Measurements from ENCODE around the gene TBC1D10A.
A peak's percentile ranks its signal among the peaks of the same experiment; 100 is the strongest.

Gene TBC1D10A

DNA sequence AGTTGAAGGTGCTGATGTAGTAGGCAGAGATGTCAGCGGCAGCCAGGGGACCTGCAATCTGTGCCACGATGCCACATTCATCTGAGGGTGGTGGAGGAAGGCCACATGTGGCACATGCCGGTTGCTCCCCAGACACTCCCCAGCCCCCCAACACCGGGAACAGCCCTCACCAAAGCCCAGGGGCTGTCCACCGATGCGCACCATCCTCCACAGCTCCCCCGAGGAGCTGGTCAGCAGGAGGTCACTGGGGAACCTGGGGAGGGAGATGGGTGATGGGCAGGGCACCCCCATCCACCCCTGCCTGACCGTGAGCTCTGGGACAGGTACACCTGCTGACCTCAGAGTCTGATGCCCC lies 40.9 kb downstream of the TBC1D10A start:
- DNase-seq (ENCODE audit: low read depth in 2 of 2) = no peak

DNA sequence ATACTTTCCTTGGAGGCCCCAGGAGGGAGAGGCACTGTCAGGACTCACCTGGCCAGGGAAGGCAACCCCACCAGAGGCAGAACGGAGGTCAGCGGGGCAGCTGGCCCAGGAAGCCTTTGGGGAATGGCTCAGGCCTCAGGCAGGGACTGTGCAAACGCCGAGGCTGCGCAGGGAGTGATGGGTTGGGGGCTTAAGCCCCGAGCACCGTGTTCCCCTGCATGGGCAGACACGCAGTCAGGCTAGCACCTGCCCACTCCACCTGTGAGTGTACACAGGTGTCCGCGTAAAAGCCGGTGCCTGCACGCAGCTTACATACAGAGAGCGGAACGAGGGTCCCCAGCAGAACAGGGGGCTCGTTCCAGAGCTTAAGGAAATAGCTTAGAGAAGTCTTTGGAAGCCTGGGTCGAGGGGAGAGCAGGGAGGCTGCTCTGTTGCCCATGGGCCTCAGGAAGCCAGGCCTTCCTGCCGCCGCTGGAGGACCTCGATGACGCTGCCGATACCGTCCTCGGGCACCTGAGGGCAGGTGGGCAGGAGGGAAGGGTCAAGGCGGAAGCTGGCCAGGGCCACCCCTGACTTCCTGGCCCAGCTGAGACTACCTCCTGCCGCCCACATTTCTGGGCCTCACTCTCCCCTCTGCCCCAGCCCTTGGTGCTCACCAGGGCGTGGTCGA lies 41.4 kb downstream of the TBC1D10A start:
- no peak for DNase-seq (ENCODE audit: low read depth in 2 of 2)

DNA sequence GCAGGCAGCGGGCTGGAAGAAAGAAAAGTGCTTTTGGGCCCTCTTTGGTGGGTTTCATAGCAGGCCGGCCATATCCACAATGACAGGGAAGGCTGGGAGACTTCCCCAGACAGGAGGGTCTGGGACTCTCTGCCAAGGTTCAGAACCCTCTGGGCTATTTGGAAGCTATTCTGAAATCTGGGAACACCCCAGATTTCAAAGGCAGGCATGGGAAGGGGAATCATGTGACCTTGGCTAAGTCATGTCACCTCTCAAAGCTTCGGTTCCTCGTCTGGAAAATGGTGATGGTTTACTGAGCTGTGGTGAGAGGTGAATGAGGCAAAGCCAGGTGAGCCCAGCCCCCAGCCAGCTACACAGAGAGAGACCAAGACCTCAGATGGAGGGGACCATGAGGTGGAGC lies 42.1 kb downstream of the TBC1D10A start:
- DNase-seq (ENCODE audit: low read depth in 2 of 2) = no peak

- DNase-seq (ENCODE audit: low read depth in 2 of 2) = no peak
Measured at GRCh38 chr22:30284172-30284571, 42.6 kb downstream of the TBC1D10A start.

GRCh38 chr22:30283342-30283741 lies 43.4 kb downstream of the TBC1D10A start:
- no peak for DNase-seq (ENCODE audit: low read depth in 2 of 2)

GRCh38 chr22:30282616-30283046 lies 44.1 kb downstream of the TBC1D10A start:
- DNase-seq (ENCODE audit: low read depth in 2 of 2) = no peak

GRCh38 chr22:30280505-30280904 lies 46.2 kb downstream of the TBC1D10A start:
- DNase-seq (ENCODE audit: low read depth in 2 of 2) = no peak

DNA sequence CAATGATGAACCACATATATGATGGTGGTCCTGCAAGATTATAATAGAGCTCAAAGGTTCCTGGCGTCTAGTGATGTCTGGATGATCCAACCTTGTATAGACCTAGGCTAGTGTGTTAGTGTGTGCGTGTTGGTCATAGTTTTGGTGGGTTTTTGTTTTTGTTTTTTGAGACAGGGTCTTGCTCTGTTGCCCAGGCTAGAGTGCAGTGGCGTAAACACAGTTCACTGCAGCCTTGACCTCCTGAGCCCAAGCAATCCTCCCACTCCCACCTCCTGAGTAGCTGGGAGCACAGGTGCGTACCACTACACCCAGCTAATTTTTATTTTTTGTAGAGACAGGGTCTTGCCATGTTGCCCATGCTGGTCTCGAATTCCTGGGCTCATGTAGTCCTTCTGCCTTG lies 46.8 kb downstream of the TBC1D10A start:
- no peak for DNase-seq (ENCODE audit: low read depth in 2 of 2)

DNA sequence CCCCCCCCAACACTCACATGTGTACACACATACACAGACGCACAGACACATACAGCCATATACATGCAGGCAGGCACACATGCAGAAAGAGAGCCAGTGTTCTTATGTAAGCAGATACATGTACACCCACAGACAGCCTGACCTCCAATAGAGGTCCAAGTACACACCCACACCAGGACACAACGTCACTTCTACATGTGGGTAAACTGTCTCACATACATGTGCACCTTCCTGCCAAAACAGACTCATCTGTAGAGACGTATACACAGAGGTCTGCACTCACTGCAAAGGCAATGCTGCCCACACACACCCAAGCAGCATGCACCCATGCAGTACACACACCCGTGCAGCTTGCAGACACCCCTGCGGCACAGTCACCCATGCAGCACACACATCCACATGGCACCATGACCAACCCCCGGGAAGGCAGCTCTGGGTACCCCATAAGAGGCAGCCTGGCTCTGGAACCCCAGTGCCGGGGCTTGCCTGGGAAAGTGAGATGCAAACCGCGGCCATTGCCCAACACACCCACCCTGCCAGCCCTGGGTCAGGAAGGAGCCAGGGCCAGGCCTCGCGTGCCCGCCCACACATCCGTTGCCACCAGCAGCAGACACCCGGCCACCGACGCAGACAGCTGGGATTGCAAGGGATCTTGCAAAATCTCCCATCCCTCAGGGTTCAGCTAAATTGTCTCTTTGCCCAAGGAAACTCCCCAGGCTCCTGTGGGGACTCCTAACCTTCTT lies 47.5 kb downstream of the TBC1D10A start:
- DNase-seq (ENCODE audit: low read depth in 2 of 2) = no peak

DNA sequence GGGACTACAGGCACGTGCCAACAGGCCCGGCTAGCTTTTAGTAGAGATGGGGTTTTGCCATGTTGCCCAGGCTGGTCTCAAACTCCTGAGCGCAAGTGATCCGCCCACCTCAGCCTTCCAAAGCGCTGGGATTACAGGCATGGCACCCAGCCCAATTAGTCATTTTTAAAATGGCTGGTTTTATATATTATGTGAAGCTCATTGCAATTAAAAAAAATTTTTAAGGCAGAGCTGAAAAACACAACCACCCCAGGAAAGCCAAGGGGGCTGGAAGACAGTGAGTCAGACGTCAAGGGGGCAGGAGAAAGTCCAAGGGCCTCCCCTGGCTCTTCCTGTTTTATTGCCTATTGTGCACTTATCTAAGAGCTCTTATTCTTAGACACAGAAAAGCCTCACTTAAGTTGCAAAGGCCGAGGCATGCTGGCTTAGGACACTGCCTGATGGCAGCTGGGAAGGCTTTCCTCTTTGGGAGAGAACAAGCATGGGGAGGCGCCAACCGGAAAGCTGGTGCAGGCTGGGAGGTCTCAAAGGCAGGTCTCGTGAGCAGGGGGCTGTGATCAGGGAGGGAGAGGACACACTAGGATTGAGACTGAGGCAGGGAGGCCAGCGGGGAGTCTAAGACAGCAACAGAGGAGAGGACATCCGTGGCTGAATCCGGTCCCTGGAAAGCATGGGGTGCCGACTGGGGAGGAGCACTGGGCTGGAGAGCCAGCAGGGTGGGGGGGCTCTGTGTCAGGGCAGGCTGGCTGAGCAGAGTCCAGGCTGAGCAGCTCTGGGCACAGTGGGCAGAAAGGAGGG lies 49.0 kb downstream of the TBC1D10A start:
- DNase-seq (ENCODE audit: low read depth in 2 of 2) = no peak

DNA sequence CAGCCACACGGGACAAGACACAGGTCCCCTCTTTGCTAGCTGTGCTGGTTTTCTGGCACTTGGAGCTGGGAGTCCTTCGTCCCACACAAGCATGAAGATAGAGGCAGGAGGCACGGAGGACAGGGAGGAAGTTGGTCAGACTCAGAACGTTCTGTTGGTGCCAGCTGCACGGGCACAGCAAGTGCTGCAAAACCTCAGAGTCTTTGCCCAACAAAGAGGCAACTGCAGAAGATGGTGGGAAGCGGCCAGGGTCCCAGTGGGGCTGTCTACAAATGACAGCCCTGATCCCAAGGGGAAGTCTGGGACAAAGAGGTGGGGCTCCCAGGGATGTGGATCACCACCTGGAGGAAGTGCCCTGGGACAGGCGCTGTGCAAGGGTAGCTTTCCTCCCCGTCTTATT lies 50.7 kb downstream of the TBC1D10A start:
- DNase-seq (ENCODE audit: low read depth in 2 of 2) = no peak

DNA sequence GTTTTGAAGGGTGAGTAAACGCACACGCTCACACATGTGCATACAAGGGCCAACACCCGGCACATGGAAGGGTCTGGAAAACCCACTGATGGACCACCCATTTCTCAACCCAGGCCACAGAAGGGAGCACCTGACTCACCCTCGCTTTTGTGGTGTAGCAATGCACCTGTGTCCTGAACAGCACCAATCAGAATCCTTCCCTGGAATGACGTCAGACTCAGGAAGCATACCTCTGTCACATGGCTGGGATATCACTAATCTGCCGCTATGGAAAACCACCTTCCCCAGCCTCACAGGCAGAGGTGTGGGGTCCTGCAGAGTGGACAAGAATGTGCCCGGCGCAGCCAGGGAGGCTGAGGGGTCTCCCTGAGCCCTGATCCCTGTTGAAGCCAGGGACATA lies 51.1 kb downstream of the TBC1D10A start:
- DNase-seq (ENCODE audit: low read depth in 2 of 2) = no peak

DNA sequence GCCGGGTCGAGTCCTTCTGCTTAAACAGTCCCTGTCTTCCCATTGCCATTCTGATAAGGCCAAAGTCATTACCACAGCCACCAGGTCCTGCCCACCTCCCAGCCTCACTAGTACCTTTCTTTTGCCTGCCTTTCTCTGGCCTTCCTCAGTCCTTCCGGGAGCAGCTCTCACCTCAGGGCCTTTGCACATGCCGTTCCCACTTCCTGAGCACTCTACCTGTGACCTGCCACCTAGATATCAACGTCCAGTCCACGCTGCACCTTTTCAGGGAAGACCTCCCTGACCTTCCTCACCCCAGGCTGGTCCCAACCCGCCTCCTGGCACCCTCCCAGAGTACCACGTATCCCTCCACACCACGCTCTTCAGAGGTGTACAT lies 52.3 kb downstream of the TBC1D10A start:
- no peak for DNase-seq (ENCODE audit: low read depth in 2 of 2)

DNA sequence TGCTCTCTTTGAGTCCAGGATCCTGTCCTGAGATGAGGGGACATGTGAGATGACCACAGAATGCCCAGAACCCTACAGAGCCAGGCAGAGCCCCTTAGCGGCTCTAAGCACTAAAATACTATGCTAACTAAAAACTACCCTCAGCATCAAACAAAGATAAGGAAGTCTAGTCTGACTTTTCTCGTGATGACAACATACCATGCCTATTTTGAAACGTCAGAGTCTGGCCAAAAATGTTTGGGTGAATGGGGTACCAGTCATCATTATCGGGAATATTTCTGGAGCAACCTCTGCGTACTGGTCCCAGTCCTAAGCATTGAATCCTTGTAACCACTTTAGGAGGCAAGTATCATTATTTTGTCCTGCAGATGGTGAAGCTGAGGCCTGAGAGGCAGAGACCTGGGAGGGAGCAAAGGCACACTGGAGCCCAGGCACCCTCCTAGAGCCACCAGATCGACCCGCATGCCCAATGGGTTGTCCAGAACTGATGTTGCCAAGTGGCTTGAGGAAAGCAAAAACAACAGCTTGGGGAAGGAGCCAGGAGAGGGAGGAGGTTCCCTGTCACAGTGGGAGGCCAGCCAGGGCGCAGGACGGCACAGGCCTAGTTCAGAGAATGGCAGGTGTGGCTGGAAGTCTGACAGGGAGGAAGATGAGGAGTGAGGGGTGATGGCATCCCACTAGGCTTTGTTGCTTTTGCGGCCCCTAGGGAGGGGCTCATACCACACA lies 52.9 kb downstream of the TBC1D10A start:
- DNase-seq (ENCODE audit: low read depth in 2 of 2) = no peak

DNA sequence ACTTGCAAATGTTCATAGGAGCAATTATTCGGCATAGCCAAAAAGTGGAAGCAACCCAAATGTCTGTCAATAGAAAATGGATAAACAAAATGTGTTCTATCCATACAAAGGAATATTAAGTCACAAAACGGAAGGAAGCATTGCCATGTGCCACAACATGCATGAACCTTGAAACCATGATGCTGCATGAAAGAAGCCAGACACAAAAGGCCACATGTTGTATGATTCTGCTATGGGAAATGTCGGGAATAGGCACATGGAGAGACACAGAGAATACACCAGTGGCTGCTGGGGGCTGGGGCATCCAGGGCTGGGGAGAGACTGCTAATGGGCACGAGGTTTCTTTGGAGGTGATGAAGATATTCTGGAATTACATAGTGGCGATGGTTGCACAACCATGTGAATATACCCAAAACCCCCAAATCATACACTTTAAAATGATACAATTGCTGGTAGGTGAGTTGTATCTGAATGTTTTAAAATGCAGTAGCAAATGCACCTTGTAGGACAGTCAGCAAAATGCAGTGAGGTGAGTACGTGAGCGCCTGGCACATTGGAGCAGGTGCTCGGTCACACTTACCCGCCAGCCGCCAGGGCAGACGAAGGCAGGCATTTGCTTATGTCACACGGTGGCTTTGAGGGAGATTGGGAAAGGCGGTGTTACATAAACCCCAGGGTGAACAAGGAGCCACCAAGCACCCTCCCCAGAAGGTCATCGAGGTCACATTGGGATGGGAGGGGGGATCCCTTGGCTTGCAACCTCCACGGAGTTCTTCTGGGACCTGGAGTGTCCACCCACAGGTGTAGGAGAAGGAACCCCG lies 53.8 kb downstream of the TBC1D10A start:
- no peak for DNase-seq (ENCODE audit: low read depth in 2 of 2)

DNA sequence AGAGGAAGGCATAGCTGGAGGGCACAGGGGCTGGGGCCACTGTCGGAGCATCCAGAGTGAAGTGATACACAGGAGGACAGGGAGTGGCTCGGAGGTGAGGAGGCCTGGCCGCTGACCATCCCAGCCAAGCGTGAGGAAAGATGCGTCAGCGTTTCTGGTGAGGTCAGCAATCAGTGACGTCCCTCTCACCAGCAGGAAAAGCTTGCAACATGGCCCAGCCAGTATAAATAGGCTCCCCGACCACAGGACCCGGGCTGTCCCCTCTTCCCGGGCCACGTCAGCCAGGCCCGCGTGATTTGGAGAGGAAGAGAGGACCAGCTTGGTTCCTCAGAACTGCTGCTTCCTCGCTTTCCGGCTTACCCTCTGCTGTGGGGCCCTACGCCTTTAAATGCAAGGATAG lies 55.9 kb downstream of the TBC1D10A start:
- no peak for DNase-seq (ENCODE audit: low read depth in 2 of 2)

DNA sequence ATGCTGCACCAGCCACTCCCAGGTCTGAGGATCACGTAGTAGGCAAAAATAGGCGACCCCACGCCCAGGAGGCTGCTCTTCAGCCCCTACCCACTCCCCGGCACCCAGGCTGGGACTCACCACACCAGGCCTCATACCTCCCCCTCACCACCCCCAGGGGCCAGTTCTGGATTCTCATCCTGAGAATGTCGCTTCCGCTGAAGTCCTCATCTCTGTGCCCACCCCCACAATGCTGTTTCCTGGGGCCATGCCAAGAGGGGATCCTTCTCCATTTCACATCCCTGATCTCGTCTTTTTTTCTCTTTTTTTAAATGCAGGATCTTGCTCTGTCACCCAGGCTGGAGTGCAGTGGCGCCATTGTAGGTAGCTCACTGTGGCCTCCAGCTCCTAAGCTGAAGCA lies 58.4 kb downstream of the TBC1D10A start:
- no peak for DNase-seq (ENCODE audit: low read depth in 2 of 2)

GRCh38 chr22:30267382-30268302 lies 59.1 kb downstream of the TBC1D10A start:
- DNase-seq (ENCODE audit: low read depth in 2 of 2) = peak in 1 of 2 donors; percentile 46

DNA sequence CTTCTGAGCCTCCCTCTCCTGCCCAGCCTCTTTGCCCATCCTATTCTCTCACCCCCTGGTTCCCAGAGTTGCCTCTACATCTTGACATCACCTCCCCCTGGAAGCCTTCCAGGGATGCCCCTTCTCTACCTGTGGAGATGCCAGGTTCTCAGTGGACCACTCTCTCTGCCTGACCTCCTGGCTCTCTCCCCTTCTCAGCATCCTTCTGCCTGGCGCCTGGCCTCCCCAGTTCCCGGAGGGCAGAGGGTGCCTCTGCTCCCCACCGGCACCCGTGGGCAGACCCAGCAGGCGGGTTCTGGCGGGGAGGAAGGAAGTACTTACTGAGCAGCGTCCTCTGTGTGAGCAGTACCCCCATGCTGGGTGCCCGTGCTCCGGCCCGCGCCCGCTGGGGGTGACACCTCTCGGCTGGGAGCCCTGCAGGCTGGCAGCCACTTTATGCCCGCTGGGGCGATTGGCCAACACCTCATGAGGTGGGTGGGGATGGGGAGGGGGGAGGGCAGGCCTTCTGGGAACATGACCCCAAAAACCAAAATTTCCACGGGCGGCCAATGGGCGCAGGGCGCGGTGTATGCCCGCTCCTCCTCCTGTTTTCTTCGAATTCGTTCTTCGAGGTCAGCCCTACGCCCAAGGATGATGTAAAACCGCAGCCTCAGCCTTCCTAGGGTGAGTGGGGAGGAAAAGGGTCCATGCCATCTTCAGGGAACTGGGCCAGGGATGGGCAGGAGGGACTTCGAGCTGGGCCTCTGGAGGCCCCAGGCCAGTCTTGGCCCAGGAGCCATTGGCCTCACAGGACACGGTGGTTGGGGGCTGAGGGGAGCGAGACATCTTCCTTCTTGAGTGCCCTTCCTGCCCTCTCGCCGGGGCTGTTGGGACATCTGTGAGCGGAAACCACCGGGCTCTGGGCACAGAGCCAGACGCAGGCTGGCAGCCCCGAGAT lies 60.0 kb downstream of the TBC1D10A start, which contains the start of gene OSM:
Gene OSM, minus strand, starts transcription at position 407 of the 937 bp plus-strand sequence. Its CDS starts 52 bp downstream, at position 355.
- peak; percentile 59 to 70 for DNase-seq (ENCODE audit: low read depth in 2 of 2)

All from stimulated activated CD4-positive, alpha-beta T cell treated with anti-CD3 and anti-CD28 coated beads, Interleukin-4, amount 100 ng/mL, for 48 hours (primary cell).